ENCODE measurements around the gene ADAM33. TPM values are rescaled to one million over a fixed set of nuclear protein-coding genes. Genes with fewer than 3 reads are reported as not detected.

Gene ADAM33
- polyA plus RNA-seq, 2 of the 4 experiments (the other 2 are of a cell fraction): 0.08 to 0.14 TPM

GRCh38 chr20:3670945-3671344 lies 10.9 kb downstream of the ADAM33 start (continued):
- TF ChIP-seq HEYL (CRISPR knock-in tag; IDR thresholded peaks at IDR 0.05) (no peak), MAZ (IDR thresholded peaks at IDR 0.05; ENCODE audit: borderline replicate concordance, low read depth, low read length) (no peak)

GRCh38 chr20:3670511-3670910 lies 11.3 kb downstream of the ADAM33 start:
- FAIRE-seq (no peak), DNase-seq (ENCODE audit: low read depth in 1 of 2, low spot score in 1 of 2) (no peak), ATAC-seq (peak; percentile 4 to 27; a peak in 4 of 6 replicates)
- TF ChIP-seq BCL3 (IDR thresholded peaks at IDR 0.05): no peak
- TF ChIP-seq RARB (CRISPR knock-in tag; IDR thresholded peaks at IDR 0.05): no peak
- TF ChIP-seq, protein P1, sequence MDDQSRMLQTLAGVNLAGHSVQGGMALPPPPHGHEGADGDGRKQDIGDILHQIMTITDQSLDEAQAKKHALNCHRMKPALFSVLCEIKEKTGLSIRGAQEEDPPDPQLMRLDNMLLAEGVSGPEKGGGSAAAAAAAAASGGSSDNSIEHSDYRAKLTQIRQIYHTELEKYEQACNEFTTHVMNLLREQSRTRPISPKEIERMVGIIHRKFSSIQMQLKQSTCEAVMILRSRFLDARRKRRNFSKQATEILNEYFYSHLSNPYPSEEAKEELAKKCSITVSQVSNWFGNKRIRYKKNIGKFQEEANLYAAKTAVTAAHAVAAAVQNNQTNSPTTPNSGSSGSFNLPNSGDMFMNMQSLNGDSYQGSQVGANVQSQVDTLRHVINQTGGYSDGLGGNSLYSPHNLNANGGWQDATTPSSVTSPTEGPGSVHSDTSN (IDR thresholded peaks at IDR 0.05): no peak
- 0 out of 5 replicates have a peak, but pooled peaks of 1 of the 2 experiments have one; percentile 8 for TF ChIP-seq RAD21 (conservative IDR thresholded peaks at IDR 0.05 in 1 of 2, IDR thresholded peaks at IDR 0.05 in 1 of 2)
- TF ChIP-seq FOSB (CRISPR knock-in tag; IDR thresholded peaks at IDR 0.05): no peak
- H3K4me2 ChIP-seq: no peak overlapping the region
- ChIA-PET POLR2A (no interaction called here), CTCF (interaction anchor here (1.1 to 61.5 kb wide), 5 partner anchors 11 to 148 kb away, joined by 3 to 2233 read pairs (median 9); partner anchors contain the start of genes ADISSP, CENPB, HSPA12B and SIGLEC1)
- H3K4me3 ChIP-seq: no peak overlapping the region
- no peaks in the 10 kb centered on the region for H3K9me3 ChIP-seq
- no peak overlapping the region for H3K27ac ChIP-seq
- WGBS (ENCODE audit: missing lambda C conversion rate): 51% methylated on average over 6 of the region's 6 CpGs
- H3K4me1 ChIP-seq: peaks cover 21% of the 10 kb centered on the region

- Histone ChIP-seq H3K27ac (no peak overlapping the region), H3K4me3 (no peak overlapping the region), H3K4me2 (no peak overlapping the region), H3K4me1 (peaks cover 14% of the 10 kb centered on the region; the same call in 2 of the 3 replicates), H3K9me3 (no peaks in the 10 kb centered on the region)
- DNase-seq (ENCODE audit: low read depth in 1 of 2, low spot score in 1 of 2) (no peak), FAIRE-seq (no peak), ATAC-seq (no peak)
- POLR2A ChIA-PET: no interaction called here
- TF ChIP-seq ESRRA (IDR thresholded peaks at IDR 0.05; ENCODE audit: borderline replicate concordance, low read length): no peak
- TF ChIP-seq CTCF (IDR thresholded peaks at IDR 0.05): no peak
- no peak for TF ChIP-seq HOXA7 (CRISPR knock-in tag; IDR thresholded peaks at IDR 0.05)
- no peak for TF ChIP-seq BCL3 (IDR thresholded peaks at IDR 0.05)
- TF ChIP-seq SREBF2 (IDR thresholded peaks at IDR 0.05): no peak
- no peak for TF ChIP-seq TFCP2L1 (CRISPR knock-in tag; IDR thresholded peaks at IDR 0.05)
- TF ChIP-seq, protein P2, sequence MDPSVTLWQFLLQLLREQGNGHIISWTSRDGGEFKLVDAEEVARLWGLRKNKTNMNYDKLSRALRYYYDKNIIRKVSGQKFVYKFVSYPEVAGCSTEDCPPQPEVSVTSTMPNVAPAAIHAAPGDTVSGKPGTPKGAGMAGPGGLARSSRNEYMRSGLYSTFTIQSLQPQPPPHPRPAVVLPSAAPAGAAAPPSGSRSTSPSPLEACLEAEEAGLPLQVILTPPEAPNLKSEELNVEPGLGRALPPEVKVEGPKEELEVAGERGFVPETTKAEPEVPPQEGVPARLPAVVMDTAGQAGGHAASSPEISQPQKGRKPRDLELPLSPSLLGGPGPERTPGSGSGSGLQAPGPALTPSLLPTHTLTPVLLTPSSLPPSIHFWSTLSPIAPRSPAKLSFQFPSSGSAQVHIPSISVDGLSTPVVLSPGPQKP (IDR thresholded peaks at IDR 0.05; ENCODE audit: low read depth, low read length): no peak
- TF ChIP-seq USF2 (IDR thresholded peaks at IDR 0.05): no peak
- TF ChIP-seq CEBPB (IDR thresholded peaks at IDR 0.05): no peak
- TF ChIP-seq KDM1A (IDR thresholded peaks at IDR 0.05; ENCODE audit: low read depth): no peak
- no peak for TF ChIP-seq HES2 (IDR thresholded peaks at IDR 0.05)
- no peak for TF ChIP-seq NPAS2 (CRISPR knock-in tag; IDR thresholded peaks at IDR 0.05; ENCODE audit: borderline replicate concordance)
- TF ChIP-seq, protein P3, sequence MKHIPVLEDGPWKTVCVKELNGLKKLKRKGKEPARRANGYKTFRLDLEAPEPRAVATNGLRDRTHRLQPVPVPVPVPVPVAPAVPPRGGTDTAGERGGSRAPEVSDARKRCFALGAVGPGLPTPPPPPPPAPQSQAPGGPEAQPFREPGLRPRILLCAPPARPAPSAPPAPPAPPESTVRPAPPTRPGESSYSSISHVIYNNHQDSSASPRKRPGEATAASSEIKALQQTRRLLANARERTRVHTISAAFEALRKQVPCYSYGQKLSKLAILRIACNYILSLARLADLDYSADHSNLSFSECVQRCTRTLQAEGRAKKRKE (CRISPR knock-in tag; IDR thresholded peaks at IDR 0.05; ENCODE audit: low read depth): no peak
- TF ChIP-seq CBX8 (IDR thresholded peaks at IDR 0.05): no peak
- CTCF ChIA-PET: interaction anchor here (1.1 to 61.5 kb wide), 4 partner anchors 7 to 112 kb away, joined by 3 to 2233 read pairs (median 36); partner anchors contain the start of genes ADISSP, HSPA12B, SIGLEC1 and SPEF1
- WGBS (ENCODE audit: missing lambda C conversion rate): 76% methylated on average over 13 of the region's 13 CpGs
Observed at GRCh38 chr20:3669710-3670367, 12.0 kb downstream of the ADAM33 start.

All from A549 (cell line).